CD4-positive, alpha-beta T cell treated with Interleukin-6 at 100 ng/mL for 8 hours (primary cell): ENCODE measurements around the gene SIX2.

ENCODE experiments used
- DNase-seq: peaks from one replicate; pipeline ENCODE4 v3.0.0-alpha.2; 2020; ENCODE audit warnings: mixed read lengths, low spot score

Gene SIX2

GRCh38 chr2:45018023-45018422 is 8.8 kb upstream of the SIX2 start:
- no peak for DNase-seq

- DNase-seq = no peak
These were observed 5.6 kb upstream of the SIX2 start for GRCh38 chr2:45014831-45015230.

- DNase-seq = no peak
These were observed 4.9 kb upstream of the SIX2 start for GRCh38 chr2:45014016-45014702.

- DNase-seq = no peak
These were observed 4.2 kb upstream of the SIX2 start for GRCh38 chr2:45013229-45014015.

- DNase-seq = no peak
These were observed 3.5 kb upstream of the SIX2 start for GRCh38 chr2:45012733-45013132.

- DNase-seq = no peak
These were observed 2.7 kb upstream of the SIX2 start for GRCh38 chr2:45011621-45012602.

GRCh38 chr2:45011121-45011520 is 1.9 kb upstream of the SIX2 start:
- no peak for DNase-seq

- DNase-seq = no peak
These were observed 1.4 kb upstream of the SIX2 start for GRCh38 chr2:45010702-45011012.

- DNase-seq = no peak
These were observed 863 bp upstream of the SIX2 start for GRCh38 chr2:45009928-45010701.

- no peak for DNase-seq
These were observed 739 bp downstream of the SIX2 start for GRCh38 chr2:45008296-45009129.

- DNase-seq = no peak
These were observed 1.3 kb downstream of the SIX2 start for GRCh38 chr2:45007961-45008295.

GRCh38 chr2:45006942-45007287 is 2.3 kb downstream of the SIX2 start:
- DNase-seq = no peak

GRCh38 chr2:45006041-45006941 is 3.0 kb downstream of the SIX2 start:
- DNase-seq = no peak

- no peak for DNase-seq
These were observed 3.8 kb downstream of the SIX2 start for GRCh38 chr2:45005261-45006002.

GRCh38 chr2:45004562-45005191 is 4.6 kb downstream of the SIX2 start:
- no peak for DNase-seq

GRCh38 chr2:45003579-45004551 is 5.4 kb downstream of the SIX2 start:
- DNase-seq = no peak

GRCh38 chr2:45002686-45003085 is 6.6 kb downstream of the SIX2 start:
- DNase-seq = no peak
